GM19372 (cell line): ENCODE results near the gene SRPK2.
"Not testable (repeated sequence)": the region's sequence is repeated elsewhere in the genome, so short reads cannot be mapped to it uniquely, and the experiment has no call there.

Source experiments
- ATAC-seq: cut with Tn5 transposase; IDR thresholded peaks from one replicate; pipeline ENCODE4 v1.9.1; 2021; ENCODE audit warnings: mild to moderate bottlenecking, low read depth, moderate library complexity; ENCODE audit not compliant: unreplicated experiment

Gene SRPK2

GRCh38 chr7:105199386-105199785 lies 189.3 kb downstream of the SRPK2 start:
- no peak for ATAC-seq

GRCh38 chr7:105198223-105198622 lies 190.5 kb downstream of the SRPK2 start:
- no peak for ATAC-seq

- no peak for ATAC-seq
Measured at GRCh38 chr7:105196473-105196872, 192.2 kb downstream of the SRPK2 start.

GRCh38 chr7:105195891-105196290 lies 192.8 kb downstream of the SRPK2 start:
- no peak for ATAC-seq

GRCh38 chr7:105194959-105195358 lies 193.8 kb downstream of the SRPK2 start:
- ATAC-seq: not testable (repeated sequence)

- no peak for ATAC-seq
Measured at GRCh38 chr7:105191331-105191730, 197.4 kb downstream of the SRPK2 start.

GRCh38 chr7:105189859-105190492 lies 198.7 kb downstream of the SRPK2 start:
- no peak for ATAC-seq

- no peak for ATAC-seq
Measured at GRCh38 chr7:105188201-105188600, 200.5 kb downstream of the SRPK2 start.

- ATAC-seq: no peak
Measured at GRCh38 chr7:105187302-105188169, 201.2 kb downstream of the SRPK2 start.

- no peak for ATAC-seq
Measured at GRCh38 chr7:105185290-105186010, 203.3 kb downstream of the SRPK2 start.

- ATAC-seq: no peak
Measured at GRCh38 chr7:105180002-105180401, 208.7 kb downstream of the SRPK2 start.

- no peak for ATAC-seq
Measured at GRCh38 chr7:105178928-105179541, 209.7 kb downstream of the SRPK2 start.

GRCh38 chr7:105178177-105178576 lies 210.5 kb downstream of the SRPK2 start:
- ATAC-seq: no peak

- ATAC-seq: no peak
Measured at GRCh38 chr7:105177026-105177425, 211.7 kb downstream of the SRPK2 start.

GRCh38 chr7:105173586-105173985 lies 215.1 kb downstream of the SRPK2 start:
- ATAC-seq: no peak

GRCh38 chr7:105164751-105165150 lies 224.0 kb downstream of the SRPK2 start:
- ATAC-seq: no peak

GRCh38 chr7:105163718-105164117 lies 225.0 kb downstream of the SRPK2 start:
- ATAC-seq: no peak

- ATAC-seq: no peak
Measured at GRCh38 chr7:105161366-105161765, 227.4 kb downstream of the SRPK2 start.

- no peak for ATAC-seq
Measured at GRCh38 chr7:105157278-105157677, 231.4 kb downstream of the SRPK2 start.

GRCh38 chr7:105156731-105157130 lies 232.0 kb downstream of the SRPK2 start:
- ATAC-seq: no peak

- no peak for ATAC-seq
Measured at GRCh38 chr7:105154084-105154483, 234.6 kb downstream of the SRPK2 start.
